Measurements from ENCODE around the gene LRBA. TPM values are rescaled to one million over a fixed set of nuclear protein-coding genes. Genes with fewer than 3 reads are reported as not detected.
A peak's percentile ranks its signal among the peaks of the same experiment; 100 is the strongest.

Gene LRBA
- polyA plus RNA-seq, 6 donors from 2014 or later: 18.0 to 25.7 (median 19.6) TPM

DNA sequence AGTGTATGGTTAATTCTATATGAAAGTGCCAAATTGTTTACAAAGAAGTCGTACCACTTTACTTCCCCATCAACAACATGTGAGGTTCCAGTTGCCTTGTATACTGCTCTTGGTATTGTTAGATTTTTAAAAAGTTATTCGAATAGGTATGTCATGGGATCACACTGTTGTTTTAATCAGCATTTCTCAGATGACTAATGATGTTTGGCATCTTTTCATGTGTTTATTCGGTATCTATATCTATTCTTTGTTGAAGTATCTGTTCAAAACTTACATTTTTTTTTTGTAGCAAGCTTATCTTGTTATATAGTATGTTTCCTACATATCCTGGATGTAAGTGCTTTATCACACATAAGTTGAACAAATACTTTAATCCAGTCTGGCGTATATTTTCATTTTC lies 532.5 kb downstream of the LRBA start:
- H3K4me1 Mint-ChIP-seq: peaks cover 0 to 12% (median 0%) of the 10 kb centered on the region in 3 donors
- no peak for DNase-seq
- peaks cover 0 to 6% (median 0%) of the 10 kb centered on the region in 7 donors for H3K9me3 Mint-ChIP-seq
- no peaks in the 10 kb centered on the region for H3K27me3 Mint-ChIP-seq
- H3K36me3 Mint-ChIP-seq: peaks cover 17 to 38% of the 10 kb centered on the region in 2 donors
- H3K4me3 Mint-ChIP-seq: no peak overlapping the region
- no peak for ATAC-seq (ENCODE audit: low read depth in 2 of 2)
- no peak overlapping the region for H3K27ac Mint-ChIP-seq

DNA sequence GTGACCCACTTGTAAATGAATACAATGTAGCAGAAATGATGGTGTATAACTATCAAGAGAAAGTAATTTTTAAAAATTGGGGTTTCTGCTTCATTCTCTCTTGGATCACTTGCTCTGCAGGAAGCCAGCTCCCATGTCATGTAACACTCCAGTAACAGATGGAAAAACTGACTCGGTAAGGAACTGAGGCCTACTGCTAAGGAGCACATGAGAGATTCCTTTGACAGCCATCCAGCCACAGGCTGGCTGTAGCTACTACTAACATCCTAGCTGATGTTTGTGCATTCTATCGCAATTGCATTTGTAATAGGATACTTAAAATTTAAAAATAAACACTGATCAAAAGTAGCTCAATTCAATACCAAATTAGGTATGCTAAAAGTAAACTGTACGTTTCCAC lies 535.4 kb downstream of the LRBA start:
- no peak for ATAC-seq (ENCODE audit: low read depth in 2 of 2)
- Mint-ChIP-seq H3K27ac (no peak overlapping the region), H3K36me3 (peaks cover 24 to 34% of the 10 kb centered on the region in 2 donors), H3K9me3 (peaks cover 0 to 6% (median 0%) of the 10 kb centered on the region in 7 donors), H3K4me3 (no peak overlapping the region), H3K27me3 (no peaks in the 10 kb centered on the region), H3K4me1 (peaks cover 0 to 15% (median 7%) of the 10 kb centered on the region in 3 donors)
- DNase-seq: no peak

GRCh38 chr4:150477869-150478268 lies 537.2 kb downstream of the LRBA start:
- ATAC-seq (ENCODE audit: low read depth in 2 of 2) (no peak), DNase-seq (no peak)
- peaks cover 32 to 34% of the 10 kb centered on the region in 2 donors for H3K36me3 Mint-ChIP-seq
- H3K27me3 Mint-ChIP-seq: no peaks in the 10 kb centered on the region
- peaks cover 0 to 15% (median 7%) of the 10 kb centered on the region in 3 donors for H3K4me1 Mint-ChIP-seq
- peak overlapping the region in 2 of 6 donors; percentile 40 to 63 for H3K27ac Mint-ChIP-seq
- no peak overlapping the region for H3K4me3 Mint-ChIP-seq
- peaks cover 0 to 6% (median 0%) of the 10 kb centered on the region in 7 donors for H3K9me3 Mint-ChIP-seq

DNA sequence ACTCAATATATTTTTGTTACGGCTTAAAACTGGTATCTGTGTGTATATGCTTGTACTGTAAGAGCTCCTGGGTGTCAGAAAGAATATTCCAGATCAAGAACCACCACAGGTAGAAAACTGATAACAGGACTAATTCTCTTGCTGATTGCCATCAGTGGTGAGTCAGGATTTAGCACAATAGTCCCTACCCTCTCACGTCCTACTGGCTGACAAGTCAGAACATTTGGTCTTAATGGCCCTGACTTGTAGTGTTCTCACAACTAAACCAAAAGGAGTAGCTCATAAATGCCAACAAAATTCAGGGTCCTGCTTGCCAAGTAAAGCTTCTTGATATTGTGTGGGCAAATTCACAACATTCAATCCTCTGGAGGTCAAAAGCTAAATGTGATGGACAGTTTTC lies 538.3 kb downstream of the LRBA start:
- Mint-ChIP-seq H3K4me1 (peaks cover 0 to 15% (median 7%) of the 10 kb centered on the region in 3 donors), H3K4me3 (no peak overlapping the region), H3K27me3 (no peaks in the 10 kb centered on the region), H3K27ac (peak overlapping the region in 1 of 6 donors; percentile 18), H3K36me3 (peaks cover 34 to 36% of the 10 kb centered on the region in 2 donors), H3K9me3 (peaks cover 0 to 6% (median 0%) of the 10 kb centered on the region in 7 donors)
- ATAC-seq (ENCODE audit: low read depth in 2 of 2) (no peak), DNase-seq (no peak)

DNA sequence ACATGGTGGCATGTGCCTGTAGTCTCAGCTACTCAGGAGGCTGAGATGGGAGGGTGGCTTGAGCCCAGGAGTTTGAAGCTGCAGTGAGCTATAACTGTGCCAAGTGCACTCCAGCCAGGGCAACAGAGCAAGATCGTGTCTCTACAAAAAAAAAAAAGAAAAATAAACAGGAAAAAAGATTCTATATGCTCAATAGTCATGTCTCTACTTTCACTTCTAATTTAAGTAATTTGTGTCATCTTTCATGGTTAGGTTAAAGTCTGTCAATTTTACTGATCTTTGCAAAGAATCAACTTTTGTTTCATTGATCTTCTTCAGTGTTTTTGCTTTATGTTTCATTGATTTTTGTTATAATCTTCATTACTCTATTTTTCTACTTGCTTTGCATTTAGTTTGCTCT lies 539.3 kb downstream of the LRBA start:
- no peak overlapping the region for H3K4me3 Mint-ChIP-seq
- DNase-seq (no peak), ATAC-seq (ENCODE audit: low read depth in 2 of 2) (no peak)
- H3K36me3 Mint-ChIP-seq: peaks cover 35 to 43% of the 10 kb centered on the region in 2 donors
- peaks cover 0 to 6% (median 0%) of the 10 kb centered on the region in 7 donors for H3K9me3 Mint-ChIP-seq
- H3K27me3 Mint-ChIP-seq: no peaks in the 10 kb centered on the region
- peaks cover 0 to 11% (median 7%) of the 10 kb centered on the region in 3 donors for H3K4me1 Mint-ChIP-seq
- H3K27ac Mint-ChIP-seq: peak overlapping the region in 2 of 6 donors; percentile 23 to 89

GRCh38 chr4:150464523-150464922 lies 550.6 kb downstream of the LRBA start:
- Mint-ChIP-seq H3K27ac (no peak overlapping the region), H3K9me3 (no peaks in the 10 kb centered on the region), H3K4me1 (no peaks in the 10 kb centered on the region), H3K4me3 (no peak overlapping the region), H3K27me3 (no peaks in the 10 kb centered on the region), H3K36me3 (peaks cover 21 to 27% of the 10 kb centered on the region in 2 donors)
- ATAC-seq (ENCODE audit: low read depth in 2 of 2) (no peak), DNase-seq (no peak)

DNA sequence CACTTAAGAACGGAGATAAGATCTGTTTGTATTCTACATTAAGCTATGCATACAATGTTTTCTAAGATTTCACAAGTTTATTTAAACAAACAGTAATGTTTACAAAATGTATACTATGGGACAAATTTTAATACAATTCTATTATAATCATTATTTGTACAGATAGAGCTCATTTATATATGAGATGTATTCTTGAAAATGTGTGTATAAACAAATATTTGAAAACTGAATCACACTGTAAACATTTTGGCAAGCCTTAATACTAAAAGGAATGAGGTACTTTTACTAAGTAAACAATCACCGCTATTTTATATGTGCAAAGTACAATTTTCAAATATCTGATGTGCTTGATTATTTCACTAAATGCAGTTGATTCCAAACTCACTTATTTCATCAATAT lies 552.3 kb downstream of the LRBA start:
- H3K27me3 Mint-ChIP-seq: no peaks in the 10 kb centered on the region

DNA sequence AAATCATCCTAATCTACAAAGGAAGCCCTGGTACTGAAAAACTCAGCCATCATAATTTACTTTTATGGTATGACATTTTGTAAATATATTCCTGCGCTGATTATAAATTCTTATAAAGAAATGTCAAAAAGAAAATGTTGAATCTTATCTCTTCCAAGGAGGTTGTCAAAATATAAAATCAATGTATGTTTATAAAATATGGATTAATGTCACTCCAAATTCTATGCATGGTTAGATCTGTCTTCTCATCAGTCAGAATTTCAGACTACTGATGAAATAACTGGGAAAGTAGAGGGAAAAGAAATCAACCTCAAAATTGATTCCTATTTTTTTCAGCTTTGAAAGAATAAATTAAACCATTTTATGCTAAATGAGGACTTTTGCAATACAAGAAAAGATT lies 553.1 kb downstream of the LRBA start:
- H3K36me3 Mint-ChIP-seq: peaks cover 26 to 31% of the 10 kb centered on the region in 2 donors
- H3K27ac Mint-ChIP-seq: no peak overlapping the region
- H3K4me1 Mint-ChIP-seq: no peaks in the 10 kb centered on the region
- H3K9me3 Mint-ChIP-seq: no peaks in the 10 kb centered on the region
- ATAC-seq (ENCODE audit: low read depth in 2 of 2): no peak
- no peak for DNase-seq
- H3K4me3 Mint-ChIP-seq: no peak overlapping the region
- no peaks in the 10 kb centered on the region for H3K27me3 Mint-ChIP-seq

More for the DNA sequence above, 552.3 kb downstream of the LRBA start:
- H3K4me3 Mint-ChIP-seq: no peak overlapping the region
- H3K9me3 Mint-ChIP-seq: no peaks in the 10 kb centered on the region
- no peaks in the 10 kb centered on the region for H3K4me1 Mint-ChIP-seq
- peaks cover 29 to 31% of the 10 kb centered on the region in 2 donors for H3K36me3 Mint-ChIP-seq
- ATAC-seq (ENCODE audit: low read depth in 2 of 2): no peak
- no peak overlapping the region for H3K27ac Mint-ChIP-seq
- no peak for DNase-seq

DNA sequence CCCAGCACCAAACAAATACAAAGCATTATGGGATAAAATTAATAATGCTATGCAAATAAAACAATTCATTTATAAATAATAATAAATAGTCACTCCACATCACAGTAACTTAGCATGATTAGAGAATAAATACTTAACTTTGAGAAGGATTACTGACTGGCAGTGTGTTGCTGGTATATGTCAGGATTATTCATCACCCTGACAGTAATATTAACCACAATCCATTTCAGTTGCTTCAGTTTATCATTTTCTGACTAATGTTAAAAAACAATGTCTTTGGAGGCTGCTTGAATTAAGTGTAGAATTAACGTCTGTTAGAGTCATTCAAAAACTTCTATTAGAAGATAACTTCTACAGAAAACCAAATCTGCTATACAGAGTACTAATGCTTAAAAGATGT lies 557.3 kb downstream of the LRBA start:
- no peaks in the 10 kb centered on the region for H3K27me3 Mint-ChIP-seq
- H3K9me3 Mint-ChIP-seq: peaks cover 0 to 14% (median 4%) of the 10 kb centered on the region in 7 donors
- DNase-seq: no peak
- H3K4me1 Mint-ChIP-seq: no peaks in the 10 kb centered on the region
- no peak overlapping the region for H3K4me3 Mint-ChIP-seq
- no peak for ATAC-seq (ENCODE audit: low read depth in 2 of 2)
- no peak overlapping the region for H3K27ac Mint-ChIP-seq
- H3K36me3 Mint-ChIP-seq: peaks cover 21 to 36% of the 10 kb centered on the region in 2 donors

DNA sequence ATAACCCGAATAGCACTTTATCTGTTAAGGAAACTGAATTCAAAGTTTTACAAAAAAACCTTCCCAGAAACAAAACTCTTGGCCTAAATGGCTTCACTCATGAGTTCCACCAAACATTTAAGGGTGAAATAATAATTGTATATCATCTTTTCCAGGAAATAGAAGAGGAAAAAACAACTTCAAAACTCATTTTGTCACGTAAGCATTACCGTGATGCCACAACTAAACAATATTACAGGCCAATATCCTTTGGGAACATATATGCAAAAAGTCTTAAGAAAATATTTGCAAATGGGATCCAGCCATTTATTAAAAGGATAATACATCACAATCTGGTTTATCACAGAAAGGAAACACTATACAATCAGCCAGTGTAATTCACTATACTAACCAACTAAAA lies 563.2 kb downstream of the LRBA start:
- H3K27me3 Mint-ChIP-seq: no peaks in the 10 kb centered on the region
- H3K4me1 Mint-ChIP-seq: no peaks in the 10 kb centered on the region
- peaks cover 14 to 30% of the 10 kb centered on the region in 2 donors for H3K36me3 Mint-ChIP-seq
- H3K4me3 Mint-ChIP-seq: no peak overlapping the region
- H3K27ac Mint-ChIP-seq: no peak overlapping the region
- no peak for ATAC-seq (ENCODE audit: low read depth in 2 of 2)
- peaks cover 0 to 18% (median 4%) of the 10 kb centered on the region in 7 donors for H3K9me3 Mint-ChIP-seq
- DNase-seq: no peak

- Mint-ChIP-seq H3K9me3 (peaks cover 0 to 13% (median 0%) of the 10 kb centered on the region in 7 donors), H3K36me3 (peaks cover 0 to 12% of the 10 kb centered on the region in 2 donors), H3K4me3 (no peak overlapping the region), H3K27ac (no peak overlapping the region), H3K4me1 (no peaks in the 10 kb centered on the region), H3K27me3 (no peaks in the 10 kb centered on the region)
- no peak for DNase-seq
- no peak for ATAC-seq (ENCODE audit: low read depth in 2 of 2)
Measured at GRCh38 chr4:150447356-150447755, 567.7 kb downstream of the LRBA start.

DNA sequence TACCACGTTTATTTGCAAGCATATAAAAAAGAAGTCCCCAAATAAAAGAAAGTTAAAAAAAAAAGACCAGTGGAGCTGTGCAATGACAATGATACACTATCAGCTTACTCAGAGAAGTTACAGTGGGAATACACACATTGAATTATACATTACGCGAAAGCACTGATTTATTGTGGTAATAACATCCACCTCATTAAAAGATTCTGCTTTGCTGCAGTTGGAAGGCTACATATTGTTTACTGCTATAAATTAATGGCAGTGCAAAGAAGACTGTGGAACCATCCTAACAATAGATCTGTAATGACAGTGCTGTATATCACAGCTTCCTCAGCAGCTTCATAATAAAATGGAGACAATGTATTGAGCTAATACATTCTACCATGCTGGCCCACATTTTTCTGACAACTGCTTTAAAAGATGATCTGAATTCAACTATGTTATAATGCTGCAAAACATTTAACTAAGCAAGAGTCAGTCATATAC lies 575.6 kb downstream of the LRBA start:
- Mint-ChIP-seq H3K27ac (no peak overlapping the region), H3K9me3 (peaks cover 0 to 8% (median 0%) of the 10 kb centered on the region in 7 donors), H3K27me3 (no peaks in the 10 kb centered on the region), H3K4me3 (no peak overlapping the region), H3K4me1 (no peaks in the 10 kb centered on the region), H3K36me3 (peaks cover 10 to 11% of the 10 kb centered on the region in 2 donors)
- no peak for DNase-seq
- ATAC-seq (ENCODE audit: low read depth in 2 of 2): no peak

DNA sequence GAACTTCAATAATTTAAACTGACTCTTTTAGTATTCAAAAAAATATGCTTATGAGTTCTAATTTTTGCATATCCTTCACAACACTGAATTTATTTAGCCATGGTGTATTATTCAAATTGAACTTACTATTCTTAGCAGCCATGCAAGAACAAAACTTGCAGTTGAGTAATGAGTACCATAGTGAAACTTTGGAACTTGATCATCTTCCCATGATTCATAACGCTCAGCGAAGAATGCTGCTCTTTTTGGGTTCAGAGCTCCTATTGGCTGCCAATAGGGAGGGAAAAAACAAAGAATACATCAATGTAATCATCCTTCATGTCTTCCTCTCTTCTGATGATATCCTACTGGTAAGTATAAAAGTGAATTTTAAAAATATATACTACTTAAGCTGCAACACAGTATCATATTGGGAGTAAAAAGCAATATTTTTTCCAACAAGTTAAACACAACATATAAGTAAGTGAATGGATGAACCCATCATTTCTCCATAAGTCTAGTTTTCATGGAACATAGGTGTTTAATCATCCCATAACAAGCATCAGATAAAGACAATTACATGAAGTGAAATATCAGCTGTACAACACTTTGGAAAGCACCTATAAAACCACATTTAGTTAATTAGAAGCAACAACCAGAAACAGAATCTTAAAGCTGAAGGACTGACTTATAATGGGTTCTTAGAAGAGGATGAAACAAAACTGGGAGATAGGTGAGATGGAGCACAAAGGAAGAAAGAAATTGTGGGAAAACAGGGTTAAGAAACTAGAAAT lies 578.3 kb downstream of the LRBA start:
- Mint-ChIP-seq H3K4me3 (no peak overlapping the region), H3K27me3 (no peaks in the 10 kb centered on the region), H3K9me3 (no peaks in the 10 kb centered on the region), H3K36me3 (peaks cover 15 to 19% of the 10 kb centered on the region in 2 donors), H3K27ac (no peak overlapping the region), H3K4me1 (no peaks in the 10 kb centered on the region)
- ATAC-seq (ENCODE audit: low read depth in 2 of 2) (no peak), DNase-seq (no peak)

GRCh38 chr4:150431221-150431620 lies 583.9 kb downstream of the LRBA start:
- Mint-ChIP-seq H3K27ac (no peak overlapping the region), H3K4me1 (no peaks in the 10 kb centered on the region), H3K36me3 (peaks cover 15 to 19% of the 10 kb centered on the region in 2 donors), H3K9me3 (no peaks in the 10 kb centered on the region), H3K27me3 (no peaks in the 10 kb centered on the region), H3K4me3 (no peak overlapping the region)
- ATAC-seq (ENCODE audit: low read depth in 2 of 2): no peak
- no peak for DNase-seq

Measured in naive B cell (primary cell).